Endothelial cell of umbilical vein (primary cell): ENCODE measurements around the gene ARHGEF17. TPM values are rescaled to one million over a fixed set of nuclear protein-coding genes. Genes with fewer than 3 reads are reported as not detected.

Experiments used
- BruUV-seq: library from RNA; stranded (reverse); fragments of 400-500 nt; replicated peaks from 2 replicates; lab custom pipeline; 2021; lab: Mats Ljungman, UMichigan
- CTCF ChIA-PET: fragments of 300-600, 350-600 bp; sonication (Branson Sonifier 250); formaldehyde crosslinking; loops from one replicate; lab custom pipeline; 2021; ENCODE audit warnings: antibody characterized with exemption, inconsistent platforms; lab: Charles Lee
- POLR2A ChIA-PET: fragments of 300-600, 350-600 bp; sonication (Branson Sonifier 250); formaldehyde crosslinking; loops from one replicate; lab custom pipeline; 2021; ENCODE audit warnings: antibody characterized with exemption, inconsistent platforms; lab: Charles Lee
- DNase-seq: peaks from one replicate; pipeline ENCODE4 v3.0.0-alpha.2; 2011; ENCODE audit warnings: low read depth, low spot score
- FAIRE-seq: peaks from 2 replicates; lab custom pipeline; 2011; peaks lifted over from hg19 to GRCh38; lab: Jason Lieb, UNC
- H2AFZ ChIP-seq: 2 replicates; pipeline ENCODE4 v1.6.0; 2012; ENCODE audit warnings: low read depth, low read length, control low read depth, inconsistent platforms
- H3K27ac ChIP-seq: 2 replicates; pipeline ENCODE4 v1.5.1; 2011; ENCODE audit warnings: low read depth, mild to moderate bottlenecking, control low read depth, low read length, moderate library complexity; ENCODE audit not compliant: insufficient read depth
- H3K27me3 ChIP-seq, 2 experiments: 2 replicates each; pipeline versions ENCODE4 v1.6.0 to v1.6.1; 2011; ENCODE audit warnings: low read length in 2 of 2, mixed read lengths in 1 of 2; ENCODE audit not compliant: control insufficient read depth in 2 of 2, insufficient read depth in 2 of 2
- H3K36me3 ChIP-seq, 2 experiments: 2 replicates in 1 of 2; 3 replicates in 1 of 2; pipeline ENCODE4 v1.5.1; 2011; ENCODE audit warnings: low read length in 2 of 2, mild to moderate bottlenecking in 1 of 2, moderate library complexity in 1 of 2; ENCODE audit not compliant: control insufficient read depth in 2 of 2, insufficient read depth in 2 of 2; ENCODE audit errors: extremely low read depth in 1 of 2
- H3K4me1 ChIP-seq: 3 replicates; pipeline ENCODE4 v1.5.1; 2011; ENCODE audit warnings: mild to moderate bottlenecking, low read length; ENCODE audit not compliant: control insufficient read depth, insufficient read depth; ENCODE audit errors: extremely low read depth
- H3K4me2 ChIP-seq: 2 replicates; pipeline ENCODE4 v1.6.1; 2011; ENCODE audit warnings: low read length, control low read depth, mixed read lengths; ENCODE audit not compliant: insufficient read depth
- H3K4me3 ChIP-seq, 3 experiments: fragments of 200-600 bp in 1 of 3; sonication (generic), shearing (Covaris generic) in 1 of 3; replicated peaks in 1 of 3; 2 replicates each; pipeline ENCODE4 v1.5.1; 2011 to 2016; ENCODE audit warnings: control low read depth in 3 of 3, low read length in 3 of 3, mild to moderate bottlenecking in 2 of 3, inconsistent platforms in 1 of 3, low read depth in 1 of 3, moderate library complexity in 1 of 3; ENCODE audit not compliant: insufficient read depth in 1 of 3
- H3K79me2 ChIP-seq: 2 replicates; pipeline ENCODE4 v1.6.0; 2012; ENCODE audit warnings: low read length, inconsistent platforms; ENCODE audit not compliant: control insufficient read depth, insufficient read depth
- H3K9ac ChIP-seq: replicated peaks from 2 replicates; pipeline ENCODE3; 2011; ENCODE audit warnings: low read length, control low read depth; ENCODE audit not compliant: insufficient read depth; ENCODE audit errors: extremely low read depth
- H3K9me1 ChIP-seq: replicated peaks from 3 replicates; pipeline ENCODE4 v1.6.0; 2011; ENCODE audit warnings: mild to moderate bottlenecking, low read length; ENCODE audit not compliant: control insufficient read depth, insufficient read depth; ENCODE audit errors: extremely low read depth
- H3K9me3 ChIP-seq: replicated peaks from 2 replicates; pipeline ENCODE4 v1.5.1; 2012; ENCODE audit warnings: low read length, inconsistent platforms; ENCODE audit not compliant: control insufficient read depth, insufficient read depth
- H4K20me1 ChIP-seq: replicated peaks from 2 replicates; pipeline ENCODE3; 2011; ENCODE audit warnings: mild to moderate bottlenecking, low read length; ENCODE audit not compliant: control insufficient read depth, insufficient read depth; ENCODE audit errors: extremely low read depth
- EZH2 ChIP-seq: IDR thresholded peaks from 2 replicates; pipeline ENCODE4 v1.6.1; 2012; ENCODE audit warnings: borderline replicate concordance, low read depth, mild to moderate bottlenecking, moderate library complexity, low read length, inconsistent platforms; ENCODE audit not compliant: severe bottlenecking
- FOS ChIP-seq: IDR thresholded peaks from 2 replicates; pipeline ENCODE4 v1.6.1; 2011; ENCODE audit warnings: mild to moderate bottlenecking, low read length, moderate library complexity, borderline replicate concordance; ENCODE audit not compliant: insufficient read depth
- GATA2 ChIP-seq: IDR thresholded peaks from 2 replicates; pipeline ENCODE4 v1.7.0; 2011; ENCODE audit warnings: low read depth, mild to moderate bottlenecking, moderate library complexity, mixed read lengths, low read length; ENCODE audit not compliant: insufficient read length, insufficient read depth
- JUN ChIP-seq: IDR thresholded peaks from 2 replicates; pipeline ENCODE4 v1.6.1; 2011; ENCODE audit warnings: borderline replicate concordance, low read depth; ENCODE audit not compliant: insufficient read length, insufficient read depth
- MYC ChIP-seq: IDR thresholded peaks from one replicate; pipeline ENCODE4 v1.6.1; 2011; ENCODE audit warnings: mild to moderate bottlenecking, low read depth, low read length
- POLR2A ChIP-seq: IDR thresholded peaks from 2 replicates; pipeline ENCODE4 v1.6.1; 2012; ENCODE audit warnings: low read depth, mild to moderate bottlenecking, control low read depth, low read length
- POLR2AphosphoS5 ChIP-seq: IDR thresholded peaks from 2 replicates; pipeline ENCODE4 v1.6.1; 2012; ENCODE audit warnings: low read depth, mild to moderate bottlenecking, control low read depth, low read length, moderate library complexity; ENCODE audit not compliant: insufficient read depth
- dilution Hi-C: fragments of 300-500 bp; cut with MboI; formaldehyde crosslinking; loops from one replicate; pipeline ENCODE4 v1.15.0; 2019; ENCODE audit warnings: low sequenced_read_pairs; ENCODE audit not compliant: extremely low pct_ligation_motif_present
- intact Hi-C: fragments of 100-400 bp; cut with micrococcal nuclease; formaldehyde crosslinking; loops from one replicate; pipeline ENCODE4 v1.10.0; 2022
- polyA plus RNA-seq, 4 experiments: library from polyadenylated mRNA; depleted of rRNA in 3 of 4; stranded (reverse) in 3 of 4; unstranded in 1 of 4; fragments of >200 nt; gene quantifications; 2 replicates each; pipeline versions ENCODE4 v1.2.1 to v1.2.3, GENCODE V29; 2011 to 2012; ENCODE audit warnings: missing spikeins in 1 of 4
- total RNA-seq: library from RNA; stranded (reverse); gene quantifications from 2 replicates; pipeline ENCODE4 v1.2.3, GENCODE V29; 2021
- TF ChIP-seq, protein P1 (sequence below), 2 donors: IDR thresholded peaks; 1 replicate in 1 of 2; 2 replicates in 1 of 2; pipeline ENCODE4 v1.5.1; 2011; ENCODE audit warnings: low read length in 2 of 2, mild to moderate bottlenecking in 2 of 2, moderate library complexity in 2 of 2, control low read depth in 1 of 2, inconsistent platforms in 1 of 2, low read depth in 1 of 2; ENCODE audit not compliant: insufficient read depth in 1 of 2; ENCODE audit errors: extremely low read depth in 1 of 2
- TF ChIP-seq, protein P2 (sequence below): IDR thresholded peaks from 2 replicates; pipeline ENCODE4 v1.6.1; 2011; ENCODE audit not compliant: insufficient read depth, insufficient read length

ARHGEF17 gene
- total and polyA plus RNA-seq, 2 donors (not counting 3 experiments of a cell fraction or from before 2014, with no cell fraction given) = 74.9 to 89.9 TPM

DNA sequence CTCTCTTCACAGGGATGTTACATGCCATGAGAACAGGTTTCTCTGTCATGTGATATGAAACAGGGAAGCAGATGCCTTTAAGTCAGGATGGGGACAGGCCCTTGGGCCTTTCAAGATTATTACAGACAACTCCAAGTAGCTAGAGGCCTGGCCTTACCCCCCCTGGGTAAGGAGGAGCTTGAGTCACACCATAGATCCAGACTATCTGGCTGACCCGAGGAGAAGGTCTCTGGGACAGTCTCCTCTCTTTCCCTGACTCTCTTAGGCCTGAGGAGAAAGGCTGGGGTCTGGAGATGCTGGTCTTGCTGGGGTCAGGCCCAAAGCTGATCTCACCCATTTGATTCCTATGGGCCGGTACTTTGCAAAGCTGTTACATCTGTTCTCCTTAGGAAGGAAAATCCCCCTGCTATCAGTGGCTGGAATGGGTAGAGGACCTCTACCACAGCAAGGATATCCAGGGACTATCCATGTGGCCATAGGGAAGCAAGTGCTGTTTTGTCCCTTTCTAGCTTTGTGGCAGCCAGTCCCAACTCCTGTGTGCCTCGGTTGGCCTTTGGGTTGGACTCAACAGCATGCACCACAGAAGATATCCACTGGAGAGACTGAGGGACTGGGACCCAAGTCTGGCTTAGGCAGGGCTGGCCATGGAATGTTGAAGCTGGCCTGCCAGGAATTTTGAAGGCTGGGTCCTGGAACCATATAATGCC is 93.3 kb downstream of the ARHGEF17 start:
- Histone ChIP-seq H3K36me3 (peaks cover 2 to 7% of the 10 kb centered on the region in 2 experiments), H3K27ac (no peak overlapping the region), H3K4me3 (no peak overlapping the region), H3K27me3 (no peaks in the 10 kb centered on the region), H3K4me1 (peaks cover 7% of the 10 kb centered on the region), H3K9me1 (no peaks in the 10 kb centered on the region), H3K9ac (no peak overlapping the region), H4K20me1 (no peaks in the 10 kb centered on the region), H2AFZ (no peak overlapping the region), H3K9me3 (no peaks in the 10 kb centered on the region), H3K4me2 (no peak overlapping the region), H3K79me2 (no peaks in the 10 kb centered on the region)
- ChIA-PET POLR2A (no interaction called here), CTCF (interaction anchor here (1.3 to 6.4 kb wide), 4 partner anchors 16 to 260 kb away, joined by 3 to 89 read pairs (median 16); no protein-coding TSS in a partner anchor)
- dilution Hi-C loops = no loop called here
- TF ChIP-seq POLR2AphosphoS5 = peak; percentile 17
- no peak for TF ChIP-seq GATA2
- no peak for TF ChIP-seq POLR2A
- TF ChIP-seq FOS = no peak
- TF ChIP-seq, protein P1, sequence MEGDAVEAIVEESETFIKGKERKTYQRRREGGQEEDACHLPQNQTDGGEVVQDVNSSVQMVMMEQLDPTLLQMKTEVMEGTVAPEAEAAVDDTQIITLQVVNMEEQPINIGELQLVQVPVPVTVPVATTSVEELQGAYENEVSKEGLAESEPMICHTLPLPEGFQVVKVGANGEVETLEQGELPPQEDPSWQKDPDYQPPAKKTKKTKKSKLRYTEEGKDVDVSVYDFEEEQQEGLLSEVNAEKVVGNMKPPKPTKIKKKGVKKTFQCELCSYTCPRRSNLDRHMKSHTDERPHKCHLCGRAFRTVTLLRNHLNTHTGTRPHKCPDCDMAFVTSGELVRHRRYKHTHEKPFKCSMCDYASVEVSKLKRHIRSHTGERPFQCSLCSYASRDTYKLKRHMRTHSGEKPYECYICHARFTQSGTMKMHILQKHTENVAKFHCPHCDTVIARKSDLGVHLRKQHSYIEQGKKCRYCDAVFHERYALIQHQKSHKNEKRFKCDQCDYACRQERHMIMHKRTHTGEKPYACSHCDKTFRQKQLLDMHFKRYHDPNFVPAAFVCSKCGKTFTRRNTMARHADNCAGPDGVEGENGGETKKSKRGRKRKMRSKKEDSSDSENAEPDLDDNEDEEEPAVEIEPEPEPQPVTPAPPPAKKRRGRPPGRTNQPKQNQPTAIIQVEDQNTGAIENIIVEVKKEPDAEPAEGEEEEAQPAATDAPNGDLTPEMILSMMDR (IDR thresholded peaks at IDR 0.05; ENCODE audit: extremely low read depth in 1 of 2, insufficient read depth in 1 of 2, low read depth in 1 of 2, low read length in 2 of 2) = no peak
- TF ChIP-seq MYC = no peak
- TF ChIP-seq, protein P2, sequence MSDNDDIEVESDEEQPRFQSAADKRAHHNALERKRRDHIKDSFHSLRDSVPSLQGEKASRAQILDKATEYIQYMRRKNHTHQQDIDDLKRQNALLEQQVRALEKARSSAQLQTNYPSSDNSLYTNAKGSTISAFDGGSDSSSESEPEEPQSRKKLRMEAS = no peak
- no peak for TF ChIP-seq EZH2
- no peak for TF ChIP-seq JUN
- DNase-seq (no peak), FAIRE-seq (no peak)
- intact Hi-C loops = loop anchor here (5.0 to 10.0 kb wide), 2 partner anchors 223 to 531 kb away; no protein-coding TSS in a partner anchor
- no TSS peak for BruUV-seq
